ENCODE measurements around the gene PAAF1.

Gene PAAF1

DNA sequence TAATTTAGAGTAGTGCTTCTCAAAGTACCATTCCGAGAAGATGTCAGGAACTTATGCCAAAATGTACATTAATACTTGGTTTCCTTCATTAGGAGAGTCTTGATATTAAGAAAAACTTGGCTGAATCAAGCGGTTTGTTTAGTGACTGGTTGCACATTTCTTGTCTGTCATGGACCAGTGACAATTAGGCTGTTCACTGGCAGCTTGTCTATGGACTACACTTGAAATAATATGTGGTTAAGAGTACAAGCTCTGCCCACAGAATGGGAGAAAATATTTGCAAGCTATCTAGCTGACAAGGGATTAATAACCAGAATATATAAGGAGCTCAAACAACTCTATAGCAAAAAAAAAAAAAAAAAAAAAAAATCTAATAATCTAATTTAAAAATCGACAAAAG, 24.8 kb upstream of the PAAF1 start:
- DNase-seq (ENCODE audit: extremely low read depth, low read depth): no peak
- no peak overlapping the region for H3K4me3 ChIP-seq (replicated peaks; ENCODE audit: low read depth, low read length)
- TF ChIP-seq, protein P1, sequence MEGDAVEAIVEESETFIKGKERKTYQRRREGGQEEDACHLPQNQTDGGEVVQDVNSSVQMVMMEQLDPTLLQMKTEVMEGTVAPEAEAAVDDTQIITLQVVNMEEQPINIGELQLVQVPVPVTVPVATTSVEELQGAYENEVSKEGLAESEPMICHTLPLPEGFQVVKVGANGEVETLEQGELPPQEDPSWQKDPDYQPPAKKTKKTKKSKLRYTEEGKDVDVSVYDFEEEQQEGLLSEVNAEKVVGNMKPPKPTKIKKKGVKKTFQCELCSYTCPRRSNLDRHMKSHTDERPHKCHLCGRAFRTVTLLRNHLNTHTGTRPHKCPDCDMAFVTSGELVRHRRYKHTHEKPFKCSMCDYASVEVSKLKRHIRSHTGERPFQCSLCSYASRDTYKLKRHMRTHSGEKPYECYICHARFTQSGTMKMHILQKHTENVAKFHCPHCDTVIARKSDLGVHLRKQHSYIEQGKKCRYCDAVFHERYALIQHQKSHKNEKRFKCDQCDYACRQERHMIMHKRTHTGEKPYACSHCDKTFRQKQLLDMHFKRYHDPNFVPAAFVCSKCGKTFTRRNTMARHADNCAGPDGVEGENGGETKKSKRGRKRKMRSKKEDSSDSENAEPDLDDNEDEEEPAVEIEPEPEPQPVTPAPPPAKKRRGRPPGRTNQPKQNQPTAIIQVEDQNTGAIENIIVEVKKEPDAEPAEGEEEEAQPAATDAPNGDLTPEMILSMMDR (IDR thresholded peaks at IDR 0.05; ENCODE audit: low read depth, low read length, missing control alignments): no peak

DNA sequence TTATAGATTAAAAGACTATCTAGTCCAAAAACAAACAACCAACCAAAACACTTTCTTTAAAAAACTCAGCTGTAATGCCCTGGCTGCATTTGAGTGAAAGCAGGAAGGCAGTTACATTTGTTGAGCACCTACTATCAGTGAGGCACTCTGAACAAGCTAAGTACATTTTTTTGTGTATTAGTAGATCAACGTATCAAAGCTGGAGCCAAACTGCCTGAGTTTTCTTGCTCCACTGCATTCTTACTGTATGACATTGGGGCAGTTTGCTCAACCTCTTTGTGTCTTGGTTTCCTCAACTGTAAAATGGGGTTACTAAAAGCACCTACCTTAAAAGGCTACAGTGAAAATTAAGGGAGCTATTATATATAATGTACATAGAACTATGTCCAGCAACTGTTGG, 22.1 kb upstream of the PAAF1 start:
- DNase-seq (ENCODE audit: extremely low read depth, low read depth): no peak
- no peak overlapping the region for H3K4me3 ChIP-seq (replicated peaks; ENCODE audit: low read depth, low read length)
- TF ChIP-seq, protein P1 (IDR thresholded peaks at IDR 0.05; ENCODE audit: low read depth, low read length, missing control alignments): no peak

DNA sequence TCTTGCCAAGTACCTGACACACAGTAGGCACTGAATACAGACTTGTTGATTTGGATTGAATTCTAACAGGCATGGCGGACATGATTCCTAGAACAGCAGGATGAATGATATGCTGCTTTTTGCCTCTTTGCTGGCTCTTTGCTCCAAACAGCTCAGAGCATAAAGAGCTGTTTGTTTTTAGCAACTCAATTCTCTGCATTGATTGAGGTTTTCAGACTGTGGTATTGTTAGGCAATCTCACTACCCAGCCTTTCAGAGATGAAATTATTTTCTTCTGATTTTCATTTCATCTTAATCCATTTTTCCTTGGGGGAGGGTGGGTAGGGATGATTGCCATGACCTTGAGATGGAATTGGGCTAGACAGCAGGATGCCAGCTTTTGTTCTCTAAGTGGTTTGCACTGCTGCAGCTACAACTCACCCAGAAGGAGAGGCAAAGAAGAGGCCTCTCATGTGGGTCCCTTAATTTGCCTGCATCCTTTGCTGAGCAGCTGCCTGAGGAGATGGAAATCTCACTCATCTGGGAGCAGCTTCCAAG, 20.7 kb upstream of the PAAF1 start:
- TF ChIP-seq, protein P1 (IDR thresholded peaks at IDR 0.05; ENCODE audit: low read depth, low read length, missing control alignments): no peak
- H3K4me3 ChIP-seq (replicated peaks; ENCODE audit: low read depth, low read length): no peak overlapping the region

DNA sequence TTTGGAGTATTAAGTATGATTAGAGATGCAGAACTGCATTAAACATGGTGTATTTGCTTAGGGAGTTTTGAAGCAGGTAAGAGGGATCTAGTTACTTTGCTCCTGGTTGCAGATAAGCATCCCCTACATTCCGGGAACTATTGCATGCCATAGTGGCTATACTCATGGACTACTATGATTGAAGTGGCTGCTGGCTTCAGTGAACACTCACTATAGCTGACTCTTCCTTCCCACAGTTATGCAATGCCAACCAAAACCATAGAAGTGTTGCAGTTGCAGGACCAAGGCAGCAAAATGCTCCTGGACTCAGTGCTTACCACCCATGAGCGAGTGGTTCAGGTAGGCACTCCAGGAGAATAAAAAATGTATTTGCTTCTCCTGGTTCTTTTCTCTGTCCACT, 17.1 kb upstream of the PAAF1 start:
- TF ChIP-seq, protein P1 (IDR thresholded peaks at IDR 0.05; ENCODE audit: low read depth, low read length, missing control alignments): no peak
- no peak for DNase-seq (ENCODE audit: extremely low read depth, low read depth)
- H3K4me3 ChIP-seq (replicated peaks; ENCODE audit: low read depth, low read length): no peak overlapping the region

More for the DNA sequence above, 20.7 kb upstream of the PAAF1 start:
- no peak for DNase-seq (ENCODE audit: extremely low read depth, low read depth)

DNA sequence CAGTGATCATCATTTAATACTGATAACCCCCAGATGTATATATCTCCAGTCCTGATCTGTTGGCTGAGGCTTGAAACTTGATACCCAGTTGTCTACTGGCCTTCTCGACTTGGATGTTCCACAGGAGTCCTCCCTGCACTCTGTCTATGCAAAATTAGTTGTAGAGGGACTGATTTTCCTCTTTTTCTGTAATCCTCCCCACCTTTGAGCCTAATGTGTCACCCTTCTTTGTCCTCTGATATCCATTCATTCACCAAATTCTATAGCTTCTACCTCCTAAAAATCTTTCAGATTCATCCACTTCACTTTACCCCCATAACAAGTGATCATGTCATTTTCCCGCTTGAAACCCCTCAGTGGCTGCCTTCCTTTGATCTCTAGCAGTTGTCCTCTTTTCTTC, 16.6 kb upstream of the PAAF1 start:
- TF ChIP-seq, protein P1 (IDR thresholded peaks at IDR 0.05; ENCODE audit: low read depth, low read length, missing control alignments): no peak
- no peak overlapping the region for H3K4me3 ChIP-seq (replicated peaks; ENCODE audit: low read depth, low read length)
- DNase-seq (ENCODE audit: extremely low read depth, low read depth): no peak

DNA sequence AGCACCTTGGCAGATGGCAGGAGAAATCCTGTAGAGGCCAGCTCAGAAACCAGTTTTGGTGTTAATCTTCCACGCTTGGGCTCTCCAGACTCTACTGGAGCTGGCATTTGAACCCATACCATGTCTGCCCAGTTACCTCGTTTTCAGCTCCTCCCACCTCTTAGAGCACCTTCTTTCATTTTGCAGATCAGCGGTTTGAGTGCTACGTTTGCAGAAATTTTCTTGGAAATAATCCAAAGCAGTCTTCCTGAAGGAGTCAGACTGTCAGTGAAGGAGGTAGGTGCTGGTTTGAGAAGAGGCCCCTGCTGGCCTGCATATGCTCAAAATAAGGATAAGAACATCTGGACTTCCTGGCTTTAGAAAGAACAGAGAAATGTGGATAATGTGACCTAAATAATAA, 13.8 kb upstream of the PAAF1 start:
- TF ChIP-seq, protein P1 (IDR thresholded peaks at IDR 0.05; ENCODE audit: low read depth, low read length, missing control alignments): no peak
- no peak overlapping the region for H3K4me3 ChIP-seq (replicated peaks; ENCODE audit: low read depth, low read length)
- DNase-seq (ENCODE audit: extremely low read depth, low read depth): no peak

DNA sequence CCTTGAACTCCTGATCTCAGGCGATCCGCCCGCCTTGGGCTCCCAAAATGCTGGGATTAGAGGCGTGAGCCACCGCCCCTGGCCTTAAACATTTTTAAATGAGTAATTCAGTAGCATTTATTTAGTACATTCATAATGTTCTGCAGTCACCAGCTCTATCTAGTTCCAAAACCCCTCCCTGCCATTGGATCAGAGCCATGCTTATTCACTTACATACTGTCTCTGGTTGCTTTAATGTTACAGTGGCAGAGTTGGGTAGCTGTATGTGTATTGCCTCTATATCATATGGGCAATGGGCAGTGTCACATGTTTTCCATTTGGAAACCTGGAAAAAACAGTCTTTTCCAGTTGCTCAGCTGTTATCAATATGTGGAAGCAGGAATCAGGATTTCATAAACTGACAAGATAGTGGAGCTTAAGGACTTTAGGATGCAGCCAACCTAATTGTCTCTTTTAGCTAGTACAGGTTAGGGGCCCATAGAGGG, 10.7 kb upstream of the PAAF1 start:
- DNase-seq (ENCODE audit: extremely low read depth, low read depth): peak; percentile 79
- H3K4me3 ChIP-seq (replicated peaks; ENCODE audit: low read depth, low read length): no peak overlapping the region
- TF ChIP-seq, protein P1 (IDR thresholded peaks at IDR 0.05; ENCODE audit: low read depth, low read length, missing control alignments): no peak
